ENCODE results near the gene MAP3K2. TPM values are rescaled to one million over a fixed set of nuclear protein-coding genes. Genes with fewer than 3 reads are reported as not detected.
A peak's percentile ranks its signal among the peaks of the same experiment; 100 is the strongest.

The MAP3K2 gene
- total and polyA plus RNA-seq, 10 of the 15 experiments (the other 5 are each of a cell fraction or from before 2014, with no cell fraction given), result 2.7 to 39.6 (median 16.1) TPM

DNA sequence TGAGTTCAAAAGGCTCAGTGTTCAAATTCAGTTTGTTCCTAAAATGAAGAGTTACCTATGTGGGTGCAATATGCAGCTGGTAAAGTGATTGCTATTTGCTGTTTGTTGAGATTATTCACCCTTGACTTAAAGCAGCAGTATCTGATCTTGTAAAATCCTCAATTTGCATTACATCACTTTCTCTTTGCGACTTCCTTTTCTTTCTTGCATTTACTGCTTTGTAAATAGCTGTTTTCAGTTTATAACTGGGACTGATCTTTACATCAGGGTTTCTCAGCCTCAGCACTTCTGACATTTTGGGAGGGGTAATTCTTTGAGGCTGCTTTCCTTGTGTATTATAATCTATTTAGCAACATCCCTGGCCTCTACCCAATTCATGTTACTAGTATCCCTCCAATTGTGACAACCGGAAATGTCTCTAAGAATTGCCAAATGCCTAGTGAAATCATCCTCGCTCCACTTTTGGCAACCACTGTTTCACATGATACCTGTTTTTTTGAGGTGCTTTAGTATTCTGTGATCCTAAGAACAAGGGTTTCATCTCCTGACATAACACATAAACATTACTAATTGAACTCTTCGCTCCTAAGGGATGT, 81.7 kb downstream of the MAP3K2 start:
- BruUV-seq (replicated peaks), result TSS peak; percentile 49
- ChIA-PET POLR2A (no interaction called here), RAD21 (ENCODE audit: unreplicated experiment) (no interaction called here), CTCF (interaction anchor here (0.7 to 1.1 kb wide), 2 partner anchors 171 to 227 kb away, joined by 3 to 4 read pairs; no protein-coding TSS in a partner anchor), SMC1A (ENCODE audit: uncharacterized antibody, unreplicated experiment) (interaction anchor here (0.9 to 1.7 kb wide), 3 partner anchors 9 to 173 kb away, joined by 3 to 5 read pairs (median 4); partner anchors contain the start of gene ERCC3)
- Histone ChIP-seq H3K4me2 (ENCODE audit: control insufficient read depth, insufficient read depth) (peak overlapping the region; percentile 50; the same call in 1 of the 2 replicates), H3K27me3 (replicated peaks in 1 of 2; ENCODE audit: control insufficient read depth in 2 of 2, insufficient read depth in 2 of 2, low read length in 1 of 2) (no peaks in the 10 kb centered on the region), H2AFZ (ENCODE audit: control insufficient read depth, low read depth, low read length) (no peak overlapping the region; the same call in 1 of the 2 replicates), H3K79me2 (ENCODE audit: control insufficient read depth, insufficient read depth, low read length) (no peaks in the 10 kb centered on the region), H3K4me1 (ENCODE audit: control insufficient read depth, insufficient read depth, low read length) (peaks cover 6% of the 10 kb centered on the region; the same call in 1 of the 2 replicates), H3K9ac (ENCODE audit: control insufficient read depth, insufficient read depth, low read length) (no peak overlapping the region), H3K9me3 (replicated peaks; ENCODE audit: control insufficient read depth, insufficient read depth, low read length) (no peaks in the 10 kb centered on the region), H3K4me3 (no peak overlapping the region), H4K20me1 (ENCODE audit: control insufficient read depth, insufficient read depth) (no peaks in the 10 kb centered on the region), H3K36me3 (ENCODE audit: control insufficient read depth in 2 of 2, insufficient read depth in 2 of 2, low read length in 1 of 2) (peaks cover 2 to 15% of the 10 kb centered on the region in 2 experiments), H3K27ac (ENCODE audit: control insufficient read depth, insufficient read depth) (peak overlapping the region; percentile 31)
- 65% methylated on average over 4 of the region's 4 CpGs for WGBS (ENCODE audit: insufficient coverage, insufficient replicate concordance, low lambda C conversion rate, missing lambda C conversion rate)
- intact Hi-C loops (cut with micrococcal nuclease; ENCODE audit: unreplicated experiment), result no loop called here
- no peak; the same call in 2 of the 3 replicates for ATAC-seq
- TF ChIP-seq ATF7 (IDR thresholded peaks at IDR 0.05; ENCODE audit: low read depth) (peak; percentile 53), GATAD2B (conservative IDR thresholded peaks at IDR 0.05; ENCODE audit: low read depth) (no peak), ATF2 (IDR thresholded peaks at IDR 0.05; ENCODE audit: low read length) (peak; percentile 61)
- FAIRE-seq, result no peak
- in situ Hi-C loops (cut with MboI), result no loop called here
- no peak for DNase-seq (ENCODE audit: low read depth, low spot score)

- no peak overlapping the region for H3K27ac ChIP-seq (ENCODE audit: control insufficient read depth, insufficient read depth)
- H2AFZ ChIP-seq (ENCODE audit: control insufficient read depth, low read depth, low read length), result no peak overlapping the region
- H3K4me2 ChIP-seq (ENCODE audit: control insufficient read depth, insufficient read depth), result no peak overlapping the region
- no peaks in the 10 kb centered on the region for H3K9me3 ChIP-seq (replicated peaks; ENCODE audit: control insufficient read depth, insufficient read depth, low read length)
- ChIA-PET CTCF (interaction anchor here (0.9 to 1.5 kb wide), 3 partner anchors 9 to 177 kb away, joined by 3 to 5 read pairs (median 3); no protein-coding TSS in a partner anchor), SMC1A (ENCODE audit: uncharacterized antibody, unreplicated experiment) (interaction anchor here (1.1 to 2.0 kb wide), 4 partner anchors 11 to 177 kb away, joined by 3 to 12 read pairs (median 4); no protein-coding TSS in a partner anchor), RAD21 (ENCODE audit: unreplicated experiment) (interaction anchor here (1.2 kb wide), 1 partner anchor 152 kb away, joined by 4 read pairs; no protein-coding TSS in a partner anchor), POLR2A (interaction anchor here (0.6 kb wide), 1 partner anchor 557 kb away, joined by 5 read pairs; no protein-coding TSS in a partner anchor)
- DNase-seq (ENCODE audit: low read depth, low spot score) (no peak), ATAC-seq (no peak), FAIRE-seq (no peak)
- H3K9ac ChIP-seq (ENCODE audit: control insufficient read depth, insufficient read depth, low read length), result no peak overlapping the region
- BruUV-seq (replicated peaks), result no TSS peak
- in situ Hi-C loops (cut with MboI), result no loop called here
- peaks cover 6% of the 10 kb centered on the region; the same call in 1 of the 2 replicates for H3K4me1 ChIP-seq (ENCODE audit: control insufficient read depth, insufficient read depth, low read length)
- no peak overlapping the region for H3K4me3 ChIP-seq
- intact Hi-C loops (cut with micrococcal nuclease; ENCODE audit: unreplicated experiment), result no loop called here
- H3K27me3 ChIP-seq (replicated peaks in 1 of 2; ENCODE audit: control insufficient read depth in 2 of 2, insufficient read depth in 2 of 2, low read length in 1 of 2), result no peaks in the 10 kb centered on the region
- WGBS (ENCODE audit: insufficient coverage, insufficient replicate concordance, low lambda C conversion rate, missing lambda C conversion rate), result 100% methylated on average over 1 of the region's 1 CpG
- H3K36me3 ChIP-seq (ENCODE audit: control insufficient read depth in 2 of 2, insufficient read depth in 2 of 2, low read length in 1 of 2), result peaks cover 0 to 2% of the 10 kb centered on the region in 2 experiments; a peak in 1 of 4 replicates
- H3K79me2 ChIP-seq (ENCODE audit: control insufficient read depth, insufficient read depth, low read length), result no peaks in the 10 kb centered on the region
- H4K20me1 ChIP-seq (ENCODE audit: control insufficient read depth, insufficient read depth), result no peaks in the 10 kb centered on the region
- TF ChIP-seq ESRRA (IDR thresholded peaks at IDR 0.05; ENCODE audit: low read length) (no peak), FOS (IDR thresholded peaks at IDR 0.05; ENCODE audit: borderline replicate concordance, extremely low read depth, insufficient read length) (no peak), ZNF592 (IDR thresholded peaks at IDR 0.05) (no peak), CHD1 (IDR thresholded peaks at IDR 0.05; ENCODE audit: low read depth, low read length) (no peak), TARDBP (IDR thresholded peaks at IDR 0.05; ENCODE audit: borderline replicate concordance) (no peak), ZNF274 (IDR thresholded peaks at IDR 0.05; ENCODE audit: insufficient read depth, insufficient read length) (no peak)
Measured at GRCh38 chr2:127302168-127302567, 85.6 kb downstream of the MAP3K2 start.
